BJ (cell line): Measurements from ENCODE around the gene EHD4. TPM values are rescaled to one million over a fixed set of nuclear protein-coding genes. Genes with fewer than 3 reads are reported as not detected.

Source experiments
- CTCF ChIA-PET: fragments of 350-600 bp; formaldehyde crosslinking; extraction: SDS; loops from one replicate; lab custom pipeline; 2021; ENCODE audit warnings: antibody characterized with exemption, inconsistent platforms; lab: Yijun Ruan, JAX
- POLR2A ChIA-PET: fragments of 300-600 bp; sonication (Branson Sonifier 250); formaldehyde crosslinking; extraction: SDS; loops from one replicate; lab custom pipeline; 2021; ENCODE audit warnings: antibody characterized with exemption; lab: Charles Lee
- DNase-seq: peaks from one replicate; pipeline ENCODE4 v3.0.0-alpha.2; 2011; ENCODE audit warnings: low read depth
- H3K27me3 ChIP-seq: 2 replicates; pipeline ENCODE4 v1.6.0; 2011; ENCODE audit warnings: low read length; ENCODE audit not compliant: control insufficient read depth, insufficient read depth
- H3K36me3 ChIP-seq: 2 replicates; pipeline ENCODE4 v1.5.1; 2011; ENCODE audit warnings: low read length; ENCODE audit not compliant: control insufficient read depth, insufficient read depth
- H3K4me3 ChIP-seq: 2 replicates; pipeline ENCODE4 v1.5.1; 2011; ENCODE audit warnings: low read depth, mild to moderate bottlenecking, control low read depth, low read length
- polyA plus RNA-seq: library from polyadenylated mRNA; depleted of rRNA; stranded (reverse); fragments of >200 nt; gene quantifications from 2 replicates; pipeline ENCODE4 v1.2.3, GENCODE V29; 2011
- TF ChIP-seq, protein P1 (sequence below): IDR thresholded peaks from 2 replicates; pipeline ENCODE4 v1.5.1; 2011; ENCODE audit warnings: low read depth, mild to moderate bottlenecking, control low read depth, inconsistent platforms, low read length, moderate library complexity; ENCODE audit not compliant: insufficient read depth

Gene EHD4
- polyA plus RNA-seq, 1 experiment = 17.0 TPM

DNA sequence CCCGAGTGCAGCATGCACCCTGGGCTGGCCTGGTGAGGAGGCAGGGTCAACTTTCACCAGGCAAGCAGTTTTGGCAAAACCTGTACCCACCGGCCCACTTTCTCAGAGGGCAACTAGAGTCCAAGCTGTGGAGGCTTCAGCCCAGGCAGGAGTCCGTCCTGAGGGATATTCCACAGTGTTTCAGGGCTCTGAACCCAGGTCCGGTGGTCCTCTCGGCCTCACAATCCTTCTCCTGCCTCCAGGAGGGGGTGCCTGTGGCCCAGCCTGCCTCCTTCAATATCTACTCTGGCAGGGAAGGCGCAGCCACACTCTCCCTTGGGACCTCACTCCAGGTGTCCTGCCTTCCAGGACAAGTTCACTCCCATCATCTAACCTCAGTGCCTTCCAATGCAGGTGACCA lies 44.6 kb upstream of the EHD4 start:
- H3K36me3 ChIP-seq = no peaks in the 10 kb centered on the region
- POLR2A ChIA-PET = no interaction called here
- TF ChIP-seq, protein P1, sequence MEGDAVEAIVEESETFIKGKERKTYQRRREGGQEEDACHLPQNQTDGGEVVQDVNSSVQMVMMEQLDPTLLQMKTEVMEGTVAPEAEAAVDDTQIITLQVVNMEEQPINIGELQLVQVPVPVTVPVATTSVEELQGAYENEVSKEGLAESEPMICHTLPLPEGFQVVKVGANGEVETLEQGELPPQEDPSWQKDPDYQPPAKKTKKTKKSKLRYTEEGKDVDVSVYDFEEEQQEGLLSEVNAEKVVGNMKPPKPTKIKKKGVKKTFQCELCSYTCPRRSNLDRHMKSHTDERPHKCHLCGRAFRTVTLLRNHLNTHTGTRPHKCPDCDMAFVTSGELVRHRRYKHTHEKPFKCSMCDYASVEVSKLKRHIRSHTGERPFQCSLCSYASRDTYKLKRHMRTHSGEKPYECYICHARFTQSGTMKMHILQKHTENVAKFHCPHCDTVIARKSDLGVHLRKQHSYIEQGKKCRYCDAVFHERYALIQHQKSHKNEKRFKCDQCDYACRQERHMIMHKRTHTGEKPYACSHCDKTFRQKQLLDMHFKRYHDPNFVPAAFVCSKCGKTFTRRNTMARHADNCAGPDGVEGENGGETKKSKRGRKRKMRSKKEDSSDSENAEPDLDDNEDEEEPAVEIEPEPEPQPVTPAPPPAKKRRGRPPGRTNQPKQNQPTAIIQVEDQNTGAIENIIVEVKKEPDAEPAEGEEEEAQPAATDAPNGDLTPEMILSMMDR = no peak
- peaks cover 18% of the 10 kb centered on the region for H3K27me3 ChIP-seq
- H3K4me3 ChIP-seq = no peak overlapping the region
- no peak for DNase-seq
- CTCF ChIA-PET = interaction anchor here (4.4 kb wide), 1 partner anchor 11 kb away, joined by 16 read pairs; no protein-coding TSS in a partner anchor

DNA sequence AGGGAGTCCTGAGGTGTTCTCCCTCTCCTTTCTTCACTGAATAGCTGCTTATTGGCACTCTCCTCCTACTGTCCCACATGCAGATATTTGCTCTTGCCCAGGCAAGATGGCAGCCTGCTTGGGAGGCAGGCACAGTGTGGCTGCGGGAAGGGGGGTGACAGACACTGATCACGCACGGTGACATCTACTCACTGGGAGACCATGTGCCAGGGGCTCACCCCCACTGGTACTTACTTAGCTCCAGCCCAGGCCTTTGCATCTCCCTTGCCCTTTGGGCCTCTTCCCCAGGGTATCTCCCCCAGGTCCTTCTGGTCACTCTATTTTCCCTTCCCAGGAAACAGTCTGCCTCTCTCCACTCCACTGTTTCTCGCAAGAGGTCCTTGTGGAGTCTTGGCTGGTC lies 42.0 kb upstream of the EHD4 start:
- Histone ChIP-seq H3K4me3 (no peak overlapping the region), H3K36me3 (no peaks in the 10 kb centered on the region), H3K27me3 (peaks cover 14% of the 10 kb centered on the region)
- TF ChIP-seq, protein P1 = no peak
- CTCF ChIA-PET = no interaction called here
- POLR2A ChIA-PET = no interaction called here
- no peak for DNase-seq

DNA sequence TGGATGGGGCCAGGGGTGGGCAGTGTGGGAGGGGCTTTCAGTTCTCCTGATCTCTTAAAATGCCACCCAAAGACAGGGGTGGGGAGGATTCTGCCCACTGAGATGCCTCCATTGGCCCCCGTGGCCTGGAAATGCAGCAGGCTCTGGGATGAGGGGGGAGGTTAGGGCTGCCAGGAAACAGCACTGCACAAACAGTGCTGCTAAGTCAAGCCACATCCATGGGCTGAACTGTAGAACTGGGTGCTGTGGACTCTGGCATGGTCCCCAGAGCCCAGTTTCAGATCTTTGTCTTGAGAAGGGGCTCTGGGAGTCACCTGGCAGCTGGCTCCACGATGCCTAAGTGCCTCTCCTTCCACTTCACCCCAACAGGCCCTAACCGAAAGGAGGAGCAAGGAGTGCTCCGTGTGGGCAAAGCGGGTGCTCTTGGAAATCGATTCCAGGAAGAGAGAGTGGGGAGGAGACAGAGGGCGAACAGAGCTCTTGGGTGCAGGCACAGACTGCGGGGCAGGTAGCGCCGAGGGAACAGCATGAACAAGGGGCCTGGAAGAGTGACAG lies 40.6 kb upstream of the EHD4 start:
- peaks cover 12% of the 10 kb centered on the region for H3K27me3 ChIP-seq
- no peaks in the 10 kb centered on the region for H3K36me3 ChIP-seq
- TF ChIP-seq, protein P1 = no peak
- no peak overlapping the region for H3K4me3 ChIP-seq
- DNase-seq = no peak
- POLR2A ChIA-PET = no interaction called here
- CTCF ChIA-PET = no interaction called here

DNA sequence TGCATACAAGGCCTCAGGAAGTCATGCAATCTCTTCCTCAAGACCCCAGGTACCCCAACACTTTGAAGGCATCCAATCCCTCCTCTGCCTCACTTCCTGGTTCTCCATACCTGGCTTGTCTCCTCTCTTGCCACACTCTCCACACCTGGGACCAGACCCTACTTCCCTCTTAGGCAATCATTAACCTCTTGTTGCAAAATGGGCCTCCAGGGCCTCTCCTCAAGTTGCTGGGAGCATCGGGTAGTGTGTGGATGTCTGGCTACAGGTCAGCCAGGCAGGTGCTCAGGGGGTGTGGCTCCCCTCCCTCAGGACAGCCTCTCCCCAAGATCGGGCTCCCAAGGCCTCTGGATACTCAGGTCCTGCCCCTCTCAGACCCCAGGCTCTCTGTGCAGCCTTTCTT lies 39.9 kb upstream of the EHD4 start:
- H3K4me3 ChIP-seq = no peak overlapping the region
- no peak for DNase-seq
- no peaks in the 10 kb centered on the region for H3K36me3 ChIP-seq
- TF ChIP-seq, protein P1 = no peak
- ChIA-PET CTCF (no interaction called here), POLR2A (no interaction called here)
- peaks cover 18% of the 10 kb centered on the region for H3K27me3 ChIP-seq

DNA sequence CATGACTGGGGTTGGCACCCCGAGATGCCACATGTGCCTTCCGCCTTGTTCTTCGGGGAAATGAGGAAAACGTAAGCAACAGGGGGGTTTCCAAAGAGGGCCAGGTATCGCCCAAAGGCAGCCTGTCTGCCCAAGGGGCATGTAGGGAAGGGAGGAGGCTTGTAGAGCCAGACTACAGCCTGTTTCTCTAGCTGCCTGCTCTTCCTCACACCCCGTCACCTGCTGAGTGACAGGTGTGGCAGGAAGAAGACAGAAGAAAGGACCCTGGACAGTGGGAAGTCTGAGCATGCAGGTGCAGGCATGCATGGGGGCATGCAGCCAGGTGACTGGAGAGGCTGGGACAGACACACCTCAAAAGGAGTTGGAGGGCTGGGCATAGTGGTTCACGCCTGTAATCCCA lies 38.7 kb upstream of the EHD4 start:
- H3K27me3 ChIP-seq = peaks cover 14% of the 10 kb centered on the region
- ChIA-PET POLR2A (no interaction called here), CTCF (interaction anchor here (0.6 kb wide), 1 partner anchor 24 kb away, joined by 3 read pairs; no protein-coding TSS in a partner anchor)
- DNase-seq = no peak
- TF ChIP-seq, protein P1 = no peak
- H3K36me3 ChIP-seq = no peaks in the 10 kb centered on the region
- no peak overlapping the region for H3K4me3 ChIP-seq
